Activated T-helper 1 cell treated with anti-CD3 and anti-CD28 coated beads, Interleukin-2, amount 50 U/mL, for 16 hours (primary cell): ENCODE results near the gene LAMP2.

Experiments
- DNase-seq, 2 donors: peaks; one replicate each; pipeline ENCODE4 v3.0.0-alpha.2; 2020; ENCODE audit warnings: low read depth in 1 of 2, low spot score in 1 of 2

The LAMP2 gene

DNA sequence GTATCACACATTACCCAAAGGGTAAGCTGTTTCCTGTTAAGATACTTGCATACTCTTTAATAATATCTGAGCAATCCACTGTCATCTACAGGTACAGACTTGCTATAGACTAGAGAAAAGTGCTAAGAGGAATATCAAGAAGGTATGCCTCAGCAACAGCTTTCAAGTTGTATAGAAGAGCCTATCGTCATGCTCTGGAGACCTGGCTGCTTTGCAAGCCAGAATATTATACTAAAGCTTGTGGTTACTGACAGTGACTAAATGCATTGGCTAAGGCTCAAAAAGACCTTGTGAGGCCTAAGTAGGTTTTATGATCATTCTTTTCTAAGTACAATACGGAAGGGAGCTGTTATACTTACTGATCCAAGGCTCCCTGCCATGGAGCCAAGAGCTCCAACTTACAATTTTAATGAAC is 11.3 kb downstream of the LAMP2 start:
- DNase-seq = no peak

DNA sequence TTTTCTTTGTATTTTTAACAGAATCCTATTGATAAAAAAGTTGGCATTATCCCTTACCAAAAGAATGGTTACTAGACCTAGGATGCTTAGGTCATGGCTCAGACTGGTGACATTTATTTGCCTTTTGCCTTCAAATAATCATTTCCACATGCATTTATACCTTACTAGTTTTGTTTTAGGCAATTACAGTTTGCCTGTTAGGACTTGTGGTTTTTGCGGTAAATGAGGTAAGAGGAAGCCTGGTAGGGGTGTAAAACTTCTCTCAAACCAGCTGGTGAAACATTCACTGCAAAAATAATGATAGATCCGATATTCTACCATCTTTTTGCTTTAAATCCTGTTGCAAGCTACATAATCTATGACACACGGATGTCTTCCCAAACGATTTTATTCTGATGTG is 12.1 kb downstream of the LAMP2 start:
- DNase-seq = no peak

DNA sequence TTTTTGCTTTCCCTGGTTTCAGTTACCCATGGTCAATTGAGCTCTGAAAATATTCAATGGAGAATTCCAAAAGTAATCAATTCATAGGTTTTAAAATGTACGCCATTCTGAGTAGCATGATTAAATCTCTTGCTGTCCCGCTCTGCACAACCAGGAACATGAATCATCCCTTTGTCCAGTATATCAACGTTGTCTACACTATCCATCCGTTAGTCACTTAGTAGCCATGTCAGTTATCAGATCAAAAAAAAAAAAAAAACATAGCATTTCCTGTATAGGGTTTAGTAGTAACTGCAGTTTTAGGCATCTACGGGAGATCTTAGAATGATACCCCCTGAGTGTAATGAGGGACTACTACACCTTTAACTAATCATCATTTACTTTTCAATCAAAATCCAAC is 15.1 kb downstream of the LAMP2 start:
- no peak for DNase-seq

DNA sequence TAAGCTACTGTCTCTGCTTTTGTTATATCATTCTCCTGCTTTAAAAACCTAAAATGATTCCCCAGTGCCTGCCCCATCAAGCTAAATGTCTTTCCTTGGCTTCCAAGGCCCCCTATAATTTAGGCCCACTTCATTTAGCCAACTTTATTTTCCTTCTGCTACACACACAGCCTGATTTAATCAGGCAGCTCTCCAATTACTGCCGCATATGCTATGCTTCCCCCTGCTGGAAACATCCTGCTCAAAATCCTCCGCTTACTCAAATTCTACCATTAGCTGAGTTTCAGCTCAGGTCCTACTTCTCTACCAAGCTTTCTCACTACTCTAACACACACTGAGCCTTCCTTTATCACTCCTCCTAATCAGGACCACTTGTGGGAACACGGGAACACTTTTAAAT is 17.0 kb downstream of the LAMP2 start:
- DNase-seq = no peak

DNA sequence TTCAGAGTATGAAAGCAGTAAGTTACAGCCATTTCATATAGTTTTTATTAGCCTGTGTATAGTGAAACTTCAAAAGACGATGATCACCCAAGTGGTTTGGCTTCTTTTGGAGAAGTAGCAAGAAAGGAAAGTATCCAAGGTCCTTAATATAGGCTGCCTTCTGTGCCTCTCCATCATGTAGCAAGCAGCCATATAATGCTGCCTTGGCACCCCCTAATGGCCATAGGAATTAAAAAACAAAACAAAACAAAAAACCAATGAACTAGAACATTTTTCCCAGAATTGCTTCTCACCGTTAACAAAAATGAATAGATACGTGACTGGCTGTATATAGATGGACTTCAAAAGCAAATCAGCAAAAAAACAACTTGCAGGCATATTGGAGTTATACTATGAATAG is 18.9 kb downstream of the LAMP2 start:
- DNase-seq = no peak

DNA sequence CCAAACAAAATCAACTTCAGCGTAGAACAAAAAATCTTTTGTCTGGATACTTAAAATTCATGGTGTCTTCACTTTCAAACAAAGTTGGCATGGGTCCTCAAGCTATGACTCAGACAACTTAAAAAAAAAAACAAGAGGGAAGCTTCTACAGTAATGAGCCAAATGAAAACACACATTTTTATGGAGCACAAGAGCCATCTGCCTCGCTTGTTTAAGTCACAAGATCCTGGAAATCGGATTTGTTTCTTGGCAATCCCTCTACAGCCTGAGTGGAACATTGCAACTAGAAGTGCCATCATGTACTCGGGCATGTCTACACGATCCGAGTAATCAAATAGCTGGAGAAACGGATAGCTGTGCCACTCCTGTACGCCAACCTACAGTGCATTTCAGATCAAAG is 22.6 kb downstream of the LAMP2 start:
- DNase-seq = no peak

DNA sequence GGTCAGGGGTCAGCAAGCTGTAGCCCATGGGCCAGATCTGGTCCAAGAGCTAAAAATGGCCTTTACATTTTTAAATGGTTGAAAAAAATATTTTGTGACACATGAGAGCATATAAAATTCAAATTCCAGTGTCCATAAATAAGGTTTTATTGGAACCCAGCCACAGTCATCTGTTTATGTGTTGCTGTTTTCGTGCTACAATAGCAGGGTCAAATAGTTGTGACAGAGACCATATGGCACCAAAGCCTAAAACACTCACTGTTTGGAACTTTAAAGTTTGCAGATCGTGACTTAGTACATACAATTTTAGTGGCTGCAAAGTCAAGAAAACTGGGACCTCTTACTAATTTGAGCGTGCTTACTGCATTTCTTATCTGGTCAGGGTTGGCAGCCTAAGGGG is 29.2 kb downstream of the LAMP2 start:
- no peak for DNase-seq

DNA sequence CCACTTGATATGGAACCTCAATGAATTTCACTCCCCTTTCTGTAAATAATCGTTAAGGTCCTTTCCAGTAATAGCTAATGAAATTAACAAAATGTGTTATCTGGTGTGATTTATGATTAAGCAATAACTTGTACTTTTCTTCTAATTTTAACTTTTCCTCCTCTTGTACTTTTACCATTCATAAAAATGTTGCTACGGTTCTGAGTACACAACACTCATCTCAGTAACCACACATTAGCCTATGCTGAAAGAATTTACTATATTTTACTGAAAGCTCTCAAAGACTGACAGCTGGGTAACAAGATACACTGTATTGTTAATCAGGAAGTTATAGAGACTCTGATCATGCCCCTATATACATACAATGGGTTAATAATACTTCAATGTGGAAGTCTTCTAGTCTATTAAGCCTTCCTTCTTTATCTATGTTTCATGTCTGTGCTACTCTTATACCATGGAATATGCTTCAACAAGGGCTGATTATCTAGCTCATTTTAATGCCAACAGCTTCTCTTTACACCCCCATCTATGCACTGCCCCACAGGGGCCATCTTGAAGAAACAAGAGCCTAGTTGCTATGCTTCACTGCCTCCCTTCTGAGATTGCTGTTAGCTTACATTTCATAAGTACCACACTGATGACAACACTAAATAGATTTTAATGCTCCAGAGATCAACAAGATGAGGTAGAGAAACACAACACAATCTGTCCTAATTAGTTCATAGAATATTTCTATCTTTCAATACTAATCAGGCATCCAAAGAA is 39.1 kb downstream of the LAMP2 start:
- DNase-seq = no peak

DNA sequence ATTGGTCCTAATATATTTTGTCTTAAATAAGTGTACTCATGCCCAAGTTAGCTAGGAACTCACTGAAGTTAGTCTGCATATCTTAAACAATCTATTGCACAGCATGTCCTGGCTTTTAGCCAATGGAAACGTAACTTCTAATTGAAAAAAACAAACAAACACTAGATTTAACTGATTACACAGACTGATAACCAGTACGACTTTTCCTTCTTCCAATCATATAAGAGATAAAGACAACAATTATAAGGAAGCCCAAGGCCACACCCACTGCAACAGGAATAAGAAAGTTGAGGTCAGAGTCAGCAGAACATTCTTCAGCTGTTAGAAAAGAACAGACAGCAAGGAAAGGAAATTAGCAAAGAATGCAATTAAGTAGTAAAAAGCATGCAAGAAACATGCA is 40.8 kb downstream of the LAMP2 start:
- DNase-seq = no peak

DNA sequence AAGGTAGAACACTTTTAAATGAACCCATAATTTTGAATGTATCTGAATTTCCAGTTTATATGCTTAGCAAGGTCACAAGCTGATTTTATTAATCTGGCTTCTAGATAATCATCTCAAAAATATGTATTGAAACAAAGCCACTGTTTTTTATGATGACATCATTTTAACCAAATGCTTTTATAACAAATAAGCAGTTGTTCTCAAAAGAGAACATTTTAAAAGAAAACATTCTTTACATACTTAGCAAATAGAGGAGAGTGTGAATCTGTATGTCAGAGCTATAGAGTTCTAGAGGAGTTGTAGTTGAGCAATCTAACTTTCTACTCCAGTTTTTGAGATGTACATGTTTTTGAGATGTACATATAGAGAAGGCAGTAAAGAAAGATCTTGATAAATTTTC is 42.5 kb downstream of the LAMP2 start:
- DNase-seq = no peak

DNA sequence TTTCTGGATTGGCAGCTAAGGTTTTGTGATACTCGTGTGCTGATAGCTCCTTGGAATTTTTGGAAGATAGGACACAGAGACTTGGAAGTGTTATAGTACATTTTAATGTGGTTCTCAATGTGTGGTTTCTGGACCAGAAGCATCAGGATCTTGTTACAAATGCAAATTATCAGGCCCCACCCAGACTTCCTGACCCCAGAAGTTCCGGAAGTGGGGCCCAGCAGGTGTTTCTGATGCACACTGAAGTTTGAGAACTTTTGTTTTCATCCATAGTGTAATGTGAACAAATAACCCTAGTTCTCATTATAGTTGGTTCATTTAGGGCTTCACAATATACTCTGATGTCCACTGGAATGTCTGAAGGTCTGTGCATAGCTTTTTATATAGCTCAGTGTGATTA is 49.6 kb downstream of the LAMP2 start:
- DNase-seq = no peak

DNA sequence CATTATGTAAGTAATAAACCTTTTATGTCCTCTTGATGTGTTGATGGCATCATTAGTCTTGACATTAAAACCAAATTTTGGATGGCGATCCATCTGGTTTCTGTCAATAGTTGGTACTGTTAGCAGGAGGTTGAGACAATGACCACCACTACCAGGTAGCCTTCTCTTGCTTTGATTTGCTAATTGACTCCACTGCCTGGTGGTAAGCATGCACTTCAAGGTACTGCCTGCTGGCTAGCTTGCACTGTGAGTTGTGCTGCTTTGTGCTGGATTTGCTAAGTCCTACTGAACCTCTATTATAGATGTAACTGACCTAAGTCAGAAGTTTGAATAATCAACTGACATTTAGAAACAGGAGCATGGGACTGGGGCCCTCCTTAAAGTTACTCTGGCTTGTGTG is 60.9 kb downstream of the LAMP2 start:
- DNase-seq = no peak

DNA sequence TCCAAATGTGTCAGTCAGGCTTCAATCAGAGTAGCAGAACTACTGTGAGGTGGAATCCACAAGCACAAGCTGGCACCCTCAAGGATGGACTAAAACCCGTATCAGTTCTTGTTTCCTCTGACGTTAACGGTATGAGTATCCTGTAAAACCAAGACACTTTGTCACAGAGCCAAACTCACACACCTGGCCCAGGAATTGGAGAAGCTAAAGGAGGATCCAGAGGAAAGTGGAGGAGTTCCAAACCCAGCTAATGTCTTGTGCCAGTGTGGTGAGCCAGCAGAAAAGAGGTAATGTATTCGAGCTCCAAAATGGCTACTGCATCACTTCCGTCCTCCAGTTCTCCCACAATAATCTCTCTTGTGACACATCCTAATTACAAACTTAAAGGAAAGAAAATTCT is 62.5 kb downstream of the LAMP2 start:
- DNase-seq = no peak

DNA sequence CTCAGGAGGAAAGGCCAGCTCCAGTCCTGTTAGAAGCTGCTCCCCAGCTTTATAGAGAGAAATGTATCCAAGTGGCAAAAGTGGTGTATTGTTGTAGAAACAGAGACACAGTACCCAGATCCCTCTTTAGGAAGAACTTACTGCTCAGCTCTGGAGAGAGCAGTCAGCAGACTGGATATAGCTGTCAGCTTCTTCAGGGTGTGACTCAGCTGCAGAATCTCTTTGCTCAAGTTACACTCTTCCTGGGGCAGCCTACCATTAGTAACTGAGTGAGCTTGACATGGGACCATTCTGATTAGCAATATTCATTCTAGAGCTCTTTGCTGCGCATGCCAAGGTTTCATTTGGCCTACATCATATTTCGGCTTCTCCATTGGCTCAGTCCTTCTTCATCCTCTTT is 66.7 kb downstream of the LAMP2 start:
- DNase-seq = no peak

DNA sequence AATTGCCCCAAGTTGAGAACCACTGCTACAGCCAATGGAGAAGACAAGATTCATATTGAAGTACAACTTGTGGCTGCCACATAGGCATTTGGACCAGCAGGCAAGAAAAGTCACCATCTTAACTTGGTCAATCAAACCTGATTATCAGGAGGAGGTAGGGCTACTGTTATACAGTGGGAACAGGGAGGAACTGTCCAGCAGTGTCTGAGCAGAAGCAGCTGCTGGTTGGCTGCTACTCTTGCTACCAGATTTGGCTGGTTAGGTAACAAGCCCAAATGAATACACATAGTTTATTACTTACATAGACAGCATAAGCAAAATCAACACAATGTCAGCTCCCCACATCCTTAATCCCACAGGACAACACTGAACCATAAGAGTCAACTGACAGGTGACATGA is 67.8 kb downstream of the LAMP2 start:
- no peak for DNase-seq

DNA sequence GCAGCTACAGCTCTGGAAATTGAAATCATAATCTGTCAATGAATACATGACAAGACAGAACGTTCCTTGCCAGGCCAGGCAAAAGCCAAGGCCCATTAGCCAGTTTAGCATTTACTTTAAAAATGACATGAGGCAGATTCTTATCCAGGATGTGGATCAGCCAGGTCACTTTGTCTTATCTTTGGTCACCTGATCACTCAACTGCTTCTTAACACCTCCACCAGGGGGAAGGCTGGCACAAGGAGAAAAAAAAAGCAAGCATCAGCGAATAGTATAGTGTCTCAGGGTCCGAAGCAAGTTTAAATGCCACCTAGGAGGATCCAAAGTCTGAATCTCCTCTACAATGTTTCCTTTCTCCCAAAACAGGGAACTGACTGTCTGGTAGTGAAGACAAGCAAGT is 88.4 kb downstream of the LAMP2 start:
- DNase-seq = no peak

DNA sequence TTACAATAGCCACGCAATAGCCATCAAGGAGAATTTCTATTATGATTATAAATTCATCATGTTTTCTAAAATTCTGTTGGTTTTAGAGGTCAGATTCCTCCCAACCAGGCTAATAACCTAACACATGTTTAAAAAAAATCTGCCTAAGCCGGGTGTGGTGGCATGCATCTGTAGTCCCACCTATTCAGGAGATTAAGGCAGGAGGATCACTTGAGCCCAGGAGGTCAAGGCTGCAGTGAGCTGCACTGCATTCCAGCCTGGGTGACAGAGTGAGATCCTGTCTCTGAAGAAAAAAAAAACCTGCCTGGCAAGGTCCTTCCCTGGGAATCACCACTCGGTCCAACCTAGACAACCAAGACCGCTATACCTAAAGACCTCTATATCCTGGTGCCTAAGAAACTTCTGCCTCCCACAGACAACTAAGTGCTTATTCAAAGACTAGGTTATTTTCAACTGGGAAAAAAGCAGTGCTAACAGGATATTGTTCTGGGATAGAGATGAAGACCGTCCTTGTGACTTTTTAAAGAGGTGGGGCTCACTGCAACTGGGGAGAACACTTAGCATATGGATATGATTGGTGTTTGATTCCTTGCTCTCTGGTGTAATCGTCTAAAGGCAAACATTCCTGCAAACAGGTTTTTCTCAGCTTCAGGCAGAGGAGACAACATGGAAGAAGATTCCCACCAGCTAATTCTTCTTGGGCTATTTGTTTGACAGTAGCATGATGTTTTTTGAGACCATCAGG is 89.0 kb downstream of the LAMP2 start:
- no peak for DNase-seq

DNA sequence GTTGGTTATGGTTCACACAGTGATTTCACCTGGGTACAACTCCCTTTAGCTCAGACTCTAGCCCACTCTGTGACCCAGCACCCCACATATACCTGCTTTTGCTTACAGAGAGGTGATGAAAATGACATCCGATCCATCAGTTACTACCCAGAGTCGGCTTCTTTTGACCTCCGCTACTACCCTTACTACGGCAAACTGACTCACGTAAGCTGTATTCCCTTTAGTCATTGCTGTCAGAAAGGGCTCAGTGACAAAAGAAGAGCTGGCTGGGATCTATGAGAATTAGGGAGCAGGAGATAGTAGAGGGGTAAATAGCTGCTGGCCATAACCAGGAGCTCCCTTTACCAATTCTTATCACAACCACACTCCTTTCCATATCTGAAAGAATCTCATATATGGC is 90.5 kb downstream of the LAMP2 start:
- no peak for DNase-seq
